ENCODE measurements around the gene NPC1L1.
A peak's percentile ranks its signal among the peaks of the same experiment; 100 is the strongest.
"Not testable (repeated sequence)": the region's sequence is repeated elsewhere in the genome, so short reads cannot be mapped to it uniquely, and the experiment has no call there.

The NPC1L1 gene

DNA sequence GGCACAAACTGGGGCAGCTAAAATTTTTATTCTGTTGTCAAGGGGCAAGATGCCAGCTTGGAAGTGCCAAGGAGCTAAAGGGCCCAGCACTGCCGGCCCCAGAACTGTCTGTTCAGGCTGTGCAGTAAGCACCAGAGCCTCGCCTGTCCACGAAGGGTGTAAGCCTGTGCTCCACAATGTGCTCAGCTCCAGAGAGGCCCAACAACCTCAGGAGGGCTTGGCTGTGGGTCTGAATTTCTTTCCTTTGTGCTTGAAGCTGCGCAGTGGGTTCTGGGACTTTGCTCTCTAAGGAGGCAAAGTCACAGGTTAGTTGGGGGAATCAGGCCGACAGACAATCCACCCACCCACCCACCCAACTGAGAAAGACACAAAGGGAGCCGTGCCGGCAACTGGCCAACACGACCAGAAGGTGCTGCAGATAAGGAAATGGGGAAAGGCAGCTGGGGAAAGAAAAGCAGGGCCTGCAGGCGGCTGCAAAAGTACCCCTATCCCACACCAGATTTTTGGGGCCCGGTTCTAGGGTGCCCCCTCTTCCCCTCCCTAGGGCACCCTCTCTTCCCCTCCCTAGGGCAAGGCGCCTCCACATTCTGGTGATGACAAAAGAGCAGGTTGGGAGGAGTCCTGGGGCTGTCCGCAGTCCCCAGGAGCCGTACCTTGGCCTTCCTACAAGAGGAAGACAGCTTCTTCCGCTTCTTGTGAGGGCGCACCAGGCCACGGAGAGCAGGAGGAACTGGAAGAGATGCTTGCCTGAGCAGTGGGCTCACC is 24.8 kb upstream of the NPC1L1 start:
- H4K8ac ChIP-seq (ENCODE audit: low read depth, low read length): no peak overlapping the region
- no peak overlapping the region for H4K5ac ChIP-seq (ENCODE audit: low read length)
- H2AK5ac ChIP-seq (ENCODE audit: low read length): no peak overlapping the region
- no peaks in the 10 kb centered on the region for H3K79me2 ChIP-seq (ENCODE audit: control insufficient read depth, insufficient read depth, low read length)
- H3K27me3 ChIP-seq (ENCODE audit: insufficient read depth, low read length, poor library complexity): no peaks in the 10 kb centered on the region
- no peak overlapping the region for H3K4me3 ChIP-seq (ENCODE audit: low read length)
- H3K9ac ChIP-seq (ENCODE audit: low read length): no peak overlapping the region
- no peak overlapping the region for H3K56ac ChIP-seq (ENCODE audit: low read length)
- H3K4ac ChIP-seq (ENCODE audit: low read depth, low read length): no peak overlapping the region
- no peak for DNase-seq
- H2BK5ac ChIP-seq (ENCODE audit: low read length): no peak overlapping the region
- WGBS (ENCODE audit: extremely low coverage, insufficient coverage, low lambda C conversion rate): no CpG with 5 or more reads among the region's 16 CpGs
- no peak overlapping the region for H3K4me2 ChIP-seq (ENCODE audit: low read length)
- H3K27ac ChIP-seq (ENCODE audit: low read depth, low read length): no peak overlapping the region
- no peak overlapping the region for H2BK15ac ChIP-seq (replicated peaks; ENCODE audit: low read depth)
- H3K36me3 ChIP-seq (ENCODE audit: control insufficient read depth, insufficient read depth, low read length): peaks cover 37% of the 10 kb centered on the region
- H2BK120ac ChIP-seq (ENCODE audit: low read depth, low read length): no peak overlapping the region
- H3K79me1 ChIP-seq (ENCODE audit: low read length): peaks cover 11% of the 10 kb centered on the region
- H3K18ac ChIP-seq (ENCODE audit: low read length): no peak overlapping the region
- no peak overlapping the region for H3K23ac ChIP-seq (ENCODE audit: low read length)
- H3K4me1 ChIP-seq (ENCODE audit: control insufficient read depth, low read depth, low read length): no peaks in the 10 kb centered on the region

- Histone ChIP-seq H3K23ac (ENCODE audit: low read length) (no peak overlapping the region), H3K4me3 (ENCODE audit: low read length) (no peak overlapping the region), H4K8ac (ENCODE audit: low read depth, low read length) (no peak overlapping the region), H3K27me3 (ENCODE audit: insufficient read depth, low read length, poor library complexity) (no peaks in the 10 kb centered on the region), H2AK5ac (ENCODE audit: low read length) (no peak overlapping the region), H3K4ac (ENCODE audit: low read depth, low read length) (no peak overlapping the region), H3K56ac (ENCODE audit: low read length) (no peak overlapping the region), H3K4me1 (ENCODE audit: control insufficient read depth, low read depth, low read length) (no peaks in the 10 kb centered on the region), H4K5ac (ENCODE audit: low read length) (no peak overlapping the region), H2BK5ac (ENCODE audit: low read length) (no peak overlapping the region), H2BK120ac (ENCODE audit: low read depth, low read length) (no peak overlapping the region), H2BK15ac (replicated peaks; ENCODE audit: low read depth) (no peak overlapping the region), H3K79me2 (ENCODE audit: control insufficient read depth, insufficient read depth, low read length) (no peaks in the 10 kb centered on the region), H3K4me2 (ENCODE audit: low read length) (no peak overlapping the region), H3K36me3 (ENCODE audit: control insufficient read depth, insufficient read depth, low read length) (peaks cover 31% of the 10 kb centered on the region), H3K9ac (ENCODE audit: low read length) (no peak overlapping the region), H3K18ac (ENCODE audit: low read length) (no peak overlapping the region), H3K27ac (ENCODE audit: low read depth, low read length) (no peak overlapping the region), H3K79me1 (ENCODE audit: low read length) (peaks cover 11% of the 10 kb centered on the region)
- no CpG with 5 or more reads among the region's 13 CpGs for WGBS (ENCODE audit: extremely low coverage, insufficient coverage, low lambda C conversion rate)
- peak; percentile 65 for DNase-seq
These were observed 24.1 kb upstream of the NPC1L1 start for GRCh38 chr7:44565097-44565794.

- Histone ChIP-seq H2AK5ac (ENCODE audit: low read length) (no peak overlapping the region), H3K4ac (ENCODE audit: low read depth, low read length) (no peak overlapping the region), H4K8ac (ENCODE audit: low read depth, low read length) (no peak overlapping the region), H3K27ac (ENCODE audit: low read depth, low read length) (no peak overlapping the region), H4K5ac (ENCODE audit: low read length) (no peak overlapping the region), H2BK5ac (ENCODE audit: low read length) (no peak overlapping the region), H3K79me2 (ENCODE audit: control insufficient read depth, insufficient read depth, low read length) (no peaks in the 10 kb centered on the region), H2BK120ac (ENCODE audit: low read depth, low read length) (no peak overlapping the region), H3K56ac (ENCODE audit: low read length) (no peak overlapping the region), H3K27me3 (ENCODE audit: insufficient read depth, low read length, poor library complexity) (no peaks in the 10 kb centered on the region), H3K4me2 (ENCODE audit: low read length) (no peak overlapping the region), H3K36me3 (ENCODE audit: control insufficient read depth, insufficient read depth, low read length) (peaks cover 28% of the 10 kb centered on the region), H2BK15ac (replicated peaks; ENCODE audit: low read depth) (no peak overlapping the region), H3K18ac (ENCODE audit: low read length) (no peak overlapping the region), H3K4me3 (ENCODE audit: low read length) (no peak overlapping the region), H3K9ac (ENCODE audit: low read length) (no peak overlapping the region), H3K4me1 (ENCODE audit: control insufficient read depth, low read depth, low read length) (no peaks in the 10 kb centered on the region), H3K79me1 (ENCODE audit: low read length) (peaks cover 8% of the 10 kb centered on the region), H3K23ac (ENCODE audit: low read length) (no peak overlapping the region)
- WGBS (ENCODE audit: extremely low coverage, insufficient coverage, low lambda C conversion rate): no CpG with 5 or more reads among the region's 2 CpGs
- no peak for DNase-seq
These were observed 23.5 kb upstream of the NPC1L1 start for GRCh38 chr7:44564606-44565005.

DNA sequence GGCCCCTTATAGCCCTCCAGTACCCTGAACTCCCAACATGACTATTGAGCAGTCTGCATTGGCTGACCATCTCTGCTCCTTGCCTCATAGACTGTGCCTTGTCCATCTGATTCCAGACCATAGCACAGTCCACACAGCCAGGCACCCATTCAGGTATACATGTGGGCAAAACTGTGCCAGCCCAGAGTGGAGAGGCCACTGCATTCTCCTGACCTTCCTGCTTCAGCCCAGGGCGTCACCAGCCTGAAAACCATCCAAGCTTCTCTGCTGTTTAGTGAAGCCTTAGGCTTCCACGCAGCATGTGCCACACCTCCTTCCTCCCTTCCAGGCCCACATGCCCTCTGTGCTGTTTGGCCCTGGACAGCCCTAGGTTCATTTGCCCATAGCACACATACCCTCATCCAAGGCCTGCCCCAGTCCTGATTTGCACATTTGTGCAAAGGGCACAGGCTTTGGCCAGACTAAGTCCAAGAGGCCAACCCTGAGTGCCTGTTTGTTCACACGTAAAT is 22.1 kb upstream of the NPC1L1 start:
- no peaks in the 10 kb centered on the region for H3K79me2 ChIP-seq (ENCODE audit: control insufficient read depth, insufficient read depth, low read length)
- no peak overlapping the region for H3K23ac ChIP-seq (ENCODE audit: low read length)
- H2BK120ac ChIP-seq (ENCODE audit: low read depth, low read length): no peak overlapping the region
- H3K27me3 ChIP-seq (ENCODE audit: insufficient read depth, low read length, poor library complexity): no peaks in the 10 kb centered on the region
- H3K4me1 ChIP-seq (ENCODE audit: control insufficient read depth, low read depth, low read length): no peaks in the 10 kb centered on the region
- peaks cover 8% of the 10 kb centered on the region for H3K79me1 ChIP-seq (ENCODE audit: low read length)
- no peak overlapping the region for H4K5ac ChIP-seq (ENCODE audit: low read length)
- H3K4me3 ChIP-seq (ENCODE audit: low read length): no peak overlapping the region
- no peak overlapping the region for H2AK5ac ChIP-seq (ENCODE audit: low read length)
- H3K27ac ChIP-seq (ENCODE audit: low read depth, low read length): no peak overlapping the region
- H3K9ac ChIP-seq (ENCODE audit: low read length): no peak overlapping the region
- no peak overlapping the region for H3K18ac ChIP-seq (ENCODE audit: low read length)
- DNase-seq: no peak
- H3K56ac ChIP-seq (ENCODE audit: low read length): no peak overlapping the region
- H2BK5ac ChIP-seq (ENCODE audit: low read length): no peak overlapping the region
- no peak overlapping the region for H3K4ac ChIP-seq (ENCODE audit: low read depth, low read length)
- H4K8ac ChIP-seq (ENCODE audit: low read depth, low read length): no peak overlapping the region
- no CpG with 5 or more reads among the region's 3 CpGs for WGBS (ENCODE audit: extremely low coverage, insufficient coverage, low lambda C conversion rate)
- no peak overlapping the region for H2BK15ac ChIP-seq (replicated peaks; ENCODE audit: low read depth)
- peaks cover 21% of the 10 kb centered on the region for H3K36me3 ChIP-seq (ENCODE audit: control insufficient read depth, insufficient read depth, low read length)
- H3K4me2 ChIP-seq (ENCODE audit: low read length): no peak overlapping the region

DNA sequence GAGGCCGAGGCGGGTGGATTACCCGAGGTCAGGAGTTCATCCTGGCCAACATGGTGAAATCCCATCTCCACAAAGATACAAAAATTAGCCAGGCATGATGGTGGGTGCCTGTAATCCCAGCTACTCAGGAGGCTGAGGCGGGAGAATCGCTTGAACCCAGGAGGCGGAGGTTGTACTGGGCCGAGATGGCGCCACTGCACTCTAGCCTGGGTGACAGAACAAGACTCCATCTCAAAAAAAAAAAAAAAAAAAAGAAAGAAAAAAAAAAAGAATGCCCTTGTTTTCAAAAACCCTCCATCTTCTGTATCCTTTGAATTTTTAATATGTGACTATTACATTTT is 21.5 kb upstream of the NPC1L1 start:
- H3K23ac ChIP-seq (ENCODE audit: low read length); DNase-seq; H3K4me3 ChIP-seq (ENCODE audit: low read length); H3K18ac ChIP-seq (ENCODE audit: low read length); H3K27me3 ChIP-seq (ENCODE audit: insufficient read depth, low read length, poor library complexity); H3K4ac ChIP-seq (ENCODE audit: low read depth, low read length); H2BK5ac ChIP-seq (ENCODE audit: low read length); H4K5ac ChIP-seq (ENCODE audit: low read length); H3K79me2 ChIP-seq (ENCODE audit: control insufficient read depth, insufficient read depth, low read length); H3K4me1 ChIP-seq (ENCODE audit: control insufficient read depth, low read depth, low read length); H3K79me1 ChIP-seq (ENCODE audit: low read length); H3K4me2 ChIP-seq (ENCODE audit: low read length); H2BK15ac ChIP-seq (replicated peaks; ENCODE audit: low read depth); H2BK120ac ChIP-seq (ENCODE audit: low read depth, low read length); H4K8ac ChIP-seq (ENCODE audit: low read depth, low read length); H3K9ac ChIP-seq (ENCODE audit: low read length); H3K56ac ChIP-seq (ENCODE audit: low read length); H2AK5ac ChIP-seq (ENCODE audit: low read length); H3K27ac ChIP-seq (ENCODE audit: low read depth, low read length): not testable (repeated sequence)
- no CpG with 5 or more reads among the region's 8 CpGs for WGBS (ENCODE audit: extremely low coverage, insufficient coverage, low lambda C conversion rate)
- H3K36me3 ChIP-seq (ENCODE audit: control insufficient read depth, insufficient read depth, low read length): peaks cover 18% of the 10 kb centered on the region

Measured in mesendoderm (in vitro differentiated cells).